ENCODE results near the gene CAMSAP1.

GRCh38 chr9:135945969-135946368 lies 38.6 kb upstream of the CAMSAP1 start:
- TF ChIP-seq, protein P1, sequence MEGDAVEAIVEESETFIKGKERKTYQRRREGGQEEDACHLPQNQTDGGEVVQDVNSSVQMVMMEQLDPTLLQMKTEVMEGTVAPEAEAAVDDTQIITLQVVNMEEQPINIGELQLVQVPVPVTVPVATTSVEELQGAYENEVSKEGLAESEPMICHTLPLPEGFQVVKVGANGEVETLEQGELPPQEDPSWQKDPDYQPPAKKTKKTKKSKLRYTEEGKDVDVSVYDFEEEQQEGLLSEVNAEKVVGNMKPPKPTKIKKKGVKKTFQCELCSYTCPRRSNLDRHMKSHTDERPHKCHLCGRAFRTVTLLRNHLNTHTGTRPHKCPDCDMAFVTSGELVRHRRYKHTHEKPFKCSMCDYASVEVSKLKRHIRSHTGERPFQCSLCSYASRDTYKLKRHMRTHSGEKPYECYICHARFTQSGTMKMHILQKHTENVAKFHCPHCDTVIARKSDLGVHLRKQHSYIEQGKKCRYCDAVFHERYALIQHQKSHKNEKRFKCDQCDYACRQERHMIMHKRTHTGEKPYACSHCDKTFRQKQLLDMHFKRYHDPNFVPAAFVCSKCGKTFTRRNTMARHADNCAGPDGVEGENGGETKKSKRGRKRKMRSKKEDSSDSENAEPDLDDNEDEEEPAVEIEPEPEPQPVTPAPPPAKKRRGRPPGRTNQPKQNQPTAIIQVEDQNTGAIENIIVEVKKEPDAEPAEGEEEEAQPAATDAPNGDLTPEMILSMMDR (IDR thresholded peaks at IDR 0.05 in 2 of 3, conservative IDR thresholded peaks at IDR 0.05 in 1 of 3; ENCODE audit: control insufficient read depth in 2 of 3, extremely low read depth in 1 of 3, insufficient read depth in 1 of 3, low read depth in 3 of 3, low read length in 3 of 3): no peak
- TF ChIP-seq CHD4 (IDR thresholded peaks at IDR 0.05): no peak
- TF ChIP-seq, protein P2, sequence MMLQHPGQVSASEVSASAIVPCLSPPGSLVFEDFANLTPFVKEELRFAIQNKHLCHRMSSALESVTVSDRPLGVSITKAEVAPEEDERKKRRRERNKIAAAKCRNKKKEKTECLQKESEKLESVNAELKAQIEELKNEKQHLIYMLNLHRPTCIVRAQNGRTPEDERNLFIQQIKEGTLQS (IDR thresholded peaks at IDR 0.05; ENCODE audit: borderline replicate concordance, extremely low read depth, low read depth, low read length): no peak
- TF ChIP-seq ASH2L (IDR thresholded peaks at IDR 0.05; ENCODE audit: borderline replicate concordance, low read depth): no peak
- TF ChIP-seq, protein P3, sequence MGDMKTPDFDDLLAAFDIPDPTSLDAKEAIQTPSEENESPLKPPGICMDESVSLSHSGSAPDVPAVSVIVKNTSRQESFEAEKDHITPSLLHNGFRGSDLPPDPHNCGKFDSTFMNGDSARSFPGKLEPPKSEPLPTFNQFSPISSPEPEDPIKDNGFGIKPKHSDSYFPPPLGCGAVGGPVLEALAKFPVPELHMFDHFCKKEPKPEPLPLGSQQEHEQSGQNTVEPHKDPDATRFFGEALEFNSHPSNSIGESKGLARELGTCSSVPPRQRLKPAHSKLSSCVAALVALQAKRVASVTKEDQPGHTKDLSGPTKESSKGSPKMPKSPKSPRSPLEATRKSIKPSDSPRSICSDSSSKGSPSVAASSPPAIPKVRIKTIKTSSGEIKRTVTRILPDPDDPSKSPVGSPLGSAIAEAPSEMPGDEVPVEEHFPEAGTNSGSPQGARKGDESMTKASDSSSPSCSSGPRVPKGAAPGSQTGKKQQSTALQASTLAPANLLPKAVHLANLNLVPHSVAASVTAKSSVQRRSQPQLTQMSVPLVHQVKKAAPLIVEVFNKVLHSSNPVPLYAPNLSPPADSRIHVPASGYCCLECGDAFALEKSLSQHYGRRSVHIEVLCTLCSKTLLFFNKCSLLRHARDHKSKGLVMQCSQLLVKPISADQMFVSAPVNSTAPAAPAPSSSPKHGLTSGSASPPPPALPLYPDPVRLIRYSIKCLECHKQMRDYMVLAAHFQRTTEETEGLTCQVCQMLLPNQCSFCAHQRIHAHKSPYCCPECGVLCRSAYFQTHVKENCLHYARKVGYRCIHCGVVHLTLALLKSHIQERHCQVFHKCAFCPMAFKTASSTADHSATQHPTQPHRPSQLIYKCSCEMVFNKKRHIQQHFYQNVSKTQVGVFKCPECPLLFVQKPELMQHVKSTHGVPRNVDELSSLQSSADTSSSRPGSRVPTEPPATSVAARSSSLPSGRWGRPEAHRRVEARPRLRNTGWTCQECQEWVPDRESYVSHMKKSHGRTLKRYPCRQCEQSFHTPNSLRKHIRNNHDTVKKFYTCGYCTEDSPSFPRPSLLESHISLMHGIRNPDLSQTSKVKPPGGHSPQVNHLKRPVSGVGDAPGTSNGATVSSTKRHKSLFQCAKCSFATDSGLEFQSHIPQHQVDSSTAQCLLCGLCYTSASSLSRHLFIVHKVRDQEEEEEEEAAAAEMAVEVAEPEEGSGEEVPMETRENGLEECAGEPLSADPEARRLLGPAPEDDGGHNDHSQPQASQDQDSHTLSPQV (IDR thresholded peaks at IDR 0.05): no peak
